ENCODE data around the gene SNX5. TPM values are rescaled to one million over a fixed set of nuclear protein-coding genes. Genes with fewer than 3 reads are reported as not detected.

The SNX5 gene
- total and polyA plus RNA-seq, 2 of the 13 experiments (the other 11 are each of a cell fraction or from before 2014, with no cell fraction given): 664 to 1,040 TPM

- TF ChIP-seq TEAD3 (CRISPR knock-in tag; optimal IDR thresholded peaks at IDR 0.05; ENCODE audit: borderline replicate concordance) (peak; percentile 60), TEAD2 (CRISPR knock-in tag; IDR thresholded peaks at IDR 0.05) (no peak), FOXA3 (CRISPR knock-in tag; IDR thresholded peaks at IDR 0.05) (peak; percentile 57; the same call in 1 of the 2 replicates), ZNF468 (CRISPR knock-in tag; IDR thresholded peaks at IDR 0.05) (no peak), JDP2 (CRISPR knock-in tag; IDR thresholded peaks at IDR 0.05; ENCODE audit: borderline replicate concordance) (no peak), HNRNPK (IDR thresholded peaks at IDR 0.05; ENCODE audit: low read depth, low read length, poor library complexity, severe bottlenecking) (no peak), IKZF1 (IDR thresholded peaks at IDR 0.05) (no peak), ZC3H13 (CRISPR knock-in tag; IDR thresholded peaks at IDR 0.05) (no peak), HNRNPL (IDR thresholded peaks at IDR 0.05; ENCODE audit: low read depth, low read length) (0 out of 2 replicates have a peak, but pooled peaks have one; percentile 31), NR3C1 (CRISPR knock-in tag; IDR thresholded peaks at IDR 0.05) (no peak), KDM5B (CRISPR knock-in tag; IDR thresholded peaks at IDR 0.05; ENCODE audit: borderline replicate concordance) (no peak), HNF4A (CRISPR knock-in tag; IDR thresholded peaks at IDR 0.05) (peak; percentile 91), ZNF138 (CRISPR knock-in tag; IDR thresholded peaks at IDR 0.05; ENCODE audit: low read depth) (no peak), HNF4G (IDR thresholded peaks at IDR 0.05; ENCODE audit: borderline replicate concordance, low read depth, low read length) (peak; percentile 91), HNF4G (CRISPR knock-in tag; IDR thresholded peaks at IDR 0.05; ENCODE audit: borderline replicate concordance, low read depth) (peak; percentile 80; the same call in 1 of the 2 replicates), SMARCC2 (IDR thresholded peaks at IDR 0.05) (no peak), GABPA (IDR thresholded peaks at IDR 0.05; ENCODE audit: low read depth, low read length) (no peak), GABPA (CRISPR knock-in tag; IDR thresholded peaks at IDR 0.05; ENCODE audit: low read depth) (no peak; the same call in 1 of the 2 replicates), KDM1A (CRISPR knock-in tag; IDR thresholded peaks at IDR 0.05) (peak; percentile 53; the same call in 1 of the 2 replicates), HNRNPH1 (optimal IDR thresholded peaks at IDR 0.05; ENCODE audit: low read depth, low read length) (no peak), ZKSCAN1 (IDR thresholded peaks at IDR 0.05; ENCODE audit: low read length) (no peak), ZNF335 (CRISPR knock-in tag; IDR thresholded peaks at IDR 0.05) (no peak), ZFP37 (CRISPR knock-in tag; IDR thresholded peaks at IDR 0.05; ENCODE audit: borderline replicate concordance) (peak; percentile 79; the same call in 1 of the 2 replicates), SUZ12 (IDR thresholded peaks at IDR 0.05; ENCODE audit: low read depth, low read length) (no peak), SMAD9 (CRISPR knock-in tag; IDR thresholded peaks at IDR 0.05) (no peak), DZIP1 (CRISPR knock-in tag; IDR thresholded peaks at IDR 0.05) (no peak)
- TF ChIP-seq, protein P1, sequence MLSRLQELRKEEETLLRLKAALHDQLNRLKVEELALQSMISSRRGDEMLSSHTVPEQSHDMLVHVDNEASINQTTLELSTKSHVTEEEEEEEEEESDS (CRISPR knock-in tag; IDR thresholded peaks at IDR 0.05; ENCODE audit: borderline replicate concordance): no peak
- TF ChIP-seq, protein P2, sequence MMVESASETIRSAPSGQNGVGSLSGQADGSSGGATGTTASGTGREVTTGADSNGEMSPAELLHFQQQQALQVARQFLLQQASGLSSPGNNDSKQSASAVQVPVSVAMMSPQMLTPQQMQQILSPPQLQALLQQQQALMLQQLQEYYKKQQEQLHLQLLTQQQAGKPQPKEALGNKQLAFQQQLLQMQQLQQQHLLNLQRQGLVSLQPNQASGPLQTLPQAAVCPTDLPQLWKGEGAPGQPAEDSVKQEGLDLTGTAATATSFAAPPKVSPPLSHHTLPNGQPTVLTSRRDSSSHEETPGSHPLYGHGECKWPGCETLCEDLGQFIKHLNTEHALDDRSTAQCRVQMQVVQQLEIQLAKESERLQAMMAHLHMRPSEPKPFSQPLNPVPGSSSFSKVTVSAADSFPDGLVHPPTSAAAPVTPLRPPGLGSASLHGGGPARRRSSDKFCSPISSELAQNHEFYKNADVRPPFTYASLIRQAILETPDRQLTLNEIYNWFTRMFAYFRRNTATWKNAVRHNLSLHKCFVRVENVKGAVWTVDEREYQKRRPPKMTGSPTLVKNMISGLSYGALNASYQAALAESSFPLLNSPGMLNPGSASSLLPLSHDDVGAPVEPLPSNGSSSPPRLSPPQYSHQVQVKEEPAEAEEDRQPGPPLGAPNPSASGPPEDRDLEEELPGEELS (CRISPR knock-in tag; IDR thresholded peaks at IDR 0.05): peak; percentile 73
Measured at GRCh38 chr20:17960927-17961586, 7.5 kb downstream of the SNX5 start (continued).
